ENCODE results near the gene GJA1. TPM values are rescaled to one million over a fixed set of nuclear protein-coding genes. Genes with fewer than 3 reads are reported as not detected.
"Not testable (repeated sequence)": the region's sequence is repeated elsewhere in the genome, so short reads cannot be mapped to it uniquely, and the experiment has no call there.

Gene GJA1
- polyA plus RNA-seq (2013): 0.04 TPM

GRCh38 chr6:121435444-121436069, at the start of gene GJA1:
GJA1 (plus strand) TSS chr6:121435646; CDS start chr6:121446848, 11,202 bp downstream.
- POLR2A ChIA-PET: no interaction called here
- no peaks in the 10 kb centered on the region for H3K9me3 ChIP-seq (ENCODE audit: control extremely low read depth in 1 of 5, control insufficient read depth in 4 of 5, insufficient read depth in 2 of 5, low read depth in 1 of 5, low read length in 4 of 5)
- peak within 1 kb of the TSS in 5 of 7 experiments; percentile 13 to 85 (median 62) for H3K4me3 ChIP-seq (ENCODE audit: control insufficient read depth in 1 of 7, extremely low read depth in 1 of 7, insufficient read depth in 4 of 7, low read depth in 2 of 7, low read length in 6 of 7)
- H3K36me3 ChIP-seq (ENCODE audit: control insufficient read depth in 4 of 4, insufficient read depth in 4 of 4, low read length in 3 of 4): no peaks in the 10 kb centered on the region
- H3K27me3 ChIP-seq (replicated peaks in 2 of 5; ENCODE audit: control insufficient read depth in 4 of 5, insufficient read depth in 5 of 5, low read length in 4 of 5): peaks cover 22 to 63% (median 29%) of the 10 kb centered on the region in 5 experiments
- H3K27ac ChIP-seq (ENCODE audit: insufficient read depth in 1 of 2, low read depth in 1 of 2, low read length in 2 of 2, poor library complexity in 1 of 2, severe bottlenecking in 2 of 2): no peak within 1 kb of the TSS
- 54% methylated on average over 3 of the region's 5 CpGs for WGBS (ENCODE audit: insufficient coverage)
- CTCF ChIA-PET: interaction anchor here (1.3 kb wide), 1 partner anchor 414 kb away, joined by 6 read pairs; no protein-coding TSS in a partner anchor
- DNase-seq: peak; percentile 6 to 18 (median 9)
- peaks cover 0 to 17% (median 13%) of the 10 kb centered on the region in 4 experiments for H3K4me1 ChIP-seq (ENCODE audit: control extremely low read depth in 1 of 4, control insufficient read depth in 4 of 4, insufficient read depth in 4 of 4, low read length in 3 of 4)

GRCh38 chr6:121386551-121386950, 48.9 kb upstream of the GJA1 start:
- H3K9me3 ChIP-seq (ENCODE audit: control extremely low read depth in 1 of 5, control insufficient read depth in 4 of 5, insufficient read depth in 2 of 5, low read depth in 1 of 5, low read length in 4 of 5); H3K4me3 ChIP-seq (ENCODE audit: control insufficient read depth in 1 of 7, extremely low read depth in 1 of 7, insufficient read depth in 4 of 7, low read depth in 2 of 7, low read length in 6 of 7); CTCF ChIA-PET; DNase-seq; H3K27me3 ChIP-seq (replicated peaks in 2 of 5; ENCODE audit: control insufficient read depth in 4 of 5, insufficient read depth in 5 of 5, low read length in 4 of 5); H3K27ac ChIP-seq (ENCODE audit: insufficient read depth in 1 of 2, low read depth in 1 of 2, low read length in 2 of 2, poor library complexity in 1 of 2, severe bottlenecking in 2 of 2); H3K4me1 ChIP-seq (ENCODE audit: control extremely low read depth in 1 of 4, control insufficient read depth in 4 of 4, insufficient read depth in 4 of 4, low read length in 3 of 4); H3K36me3 ChIP-seq (ENCODE audit: control insufficient read depth in 4 of 4, insufficient read depth in 4 of 4, low read length in 3 of 4): not testable (repeated sequence)
- no CpG with 5 or more reads among the region's 3 CpGs for WGBS (ENCODE audit: insufficient coverage)
- POLR2A ChIA-PET: interaction anchor here (0.6 kb wide), 1 partner anchor 34 kb away, joined by 3 read pairs; no protein-coding TSS in a partner anchor

GRCh38 chr6:121389419-121389818, 46.0 kb upstream of the GJA1 start:
- Histone ChIP-seq H3K27me3 (replicated peaks in 2 of 5; ENCODE audit: control insufficient read depth in 4 of 5, insufficient read depth in 5 of 5, low read length in 4 of 5) (no peaks in the 10 kb centered on the region), H3K9me3 (ENCODE audit: control extremely low read depth in 1 of 5, control insufficient read depth in 4 of 5, insufficient read depth in 2 of 5, low read depth in 1 of 5, low read length in 4 of 5) (no peaks in the 10 kb centered on the region), H3K4me3 (ENCODE audit: control insufficient read depth in 1 of 7, extremely low read depth in 1 of 7, insufficient read depth in 4 of 7, low read depth in 2 of 7, low read length in 6 of 7) (no peak overlapping the region), H3K27ac (ENCODE audit: insufficient read depth in 1 of 2, low read depth in 1 of 2, low read length in 2 of 2, poor library complexity in 1 of 2, severe bottlenecking in 2 of 2) (no peak overlapping the region), H3K4me1 (ENCODE audit: control extremely low read depth in 1 of 4, control insufficient read depth in 4 of 4, insufficient read depth in 4 of 4, low read length in 3 of 4) (no peaks in the 10 kb centered on the region), H3K36me3 (ENCODE audit: control insufficient read depth in 4 of 4, insufficient read depth in 4 of 4, low read length in 3 of 4) (no peaks in the 10 kb centered on the region)
- ChIA-PET POLR2A (no interaction called here), CTCF (no interaction called here)
- WGBS (ENCODE audit: insufficient coverage): 98% methylated on average over 3 of the region's 3 CpGs
- no peak for DNase-seq

- no peaks in the 10 kb centered on the region for H3K27me3 ChIP-seq (replicated peaks in 2 of 5; ENCODE audit: control insufficient read depth in 4 of 5, insufficient read depth in 5 of 5, low read length in 4 of 5)
- H3K27ac ChIP-seq (ENCODE audit: insufficient read depth in 1 of 2, low read depth in 1 of 2, low read length in 2 of 2, poor library complexity in 1 of 2, severe bottlenecking in 2 of 2): no peak overlapping the region
- DNase-seq: no peak
- no CpG with 5 or more reads among the region's 1 CpG for WGBS (ENCODE audit: insufficient coverage)
- no peaks in the 10 kb centered on the region for H3K9me3 ChIP-seq (ENCODE audit: control extremely low read depth in 1 of 5, control insufficient read depth in 4 of 5, insufficient read depth in 2 of 5, low read depth in 1 of 5, low read length in 4 of 5)
- H3K36me3 ChIP-seq (ENCODE audit: control insufficient read depth in 4 of 4, insufficient read depth in 4 of 4, low read length in 3 of 4): no peaks in the 10 kb centered on the region
- H3K4me1 ChIP-seq (ENCODE audit: control extremely low read depth in 1 of 4, control insufficient read depth in 4 of 4, insufficient read depth in 4 of 4, low read length in 3 of 4): no peaks in the 10 kb centered on the region
- no peak overlapping the region for H3K4me3 ChIP-seq (ENCODE audit: control insufficient read depth in 1 of 7, extremely low read depth in 1 of 7, insufficient read depth in 4 of 7, low read depth in 2 of 7, low read length in 6 of 7)
- POLR2A ChIA-PET: no interaction called here
- CTCF ChIA-PET: interaction anchor here (1.1 to 1.3 kb wide), 2 partner anchors 8 to 11 kb away, joined by 3 to 4 read pairs; no protein-coding TSS in a partner anchor
Measured at GRCh38 chr6:121393731-121394505, 41.5 kb upstream of the GJA1 start.

- ChIA-PET POLR2A (no interaction called here), CTCF (no interaction called here)
- no peaks in the 10 kb centered on the region for H3K9me3 ChIP-seq (ENCODE audit: control extremely low read depth in 1 of 5, control insufficient read depth in 4 of 5, insufficient read depth in 2 of 5, low read depth in 1 of 5, low read length in 4 of 5)
- no peak overlapping the region for H3K4me3 ChIP-seq (ENCODE audit: control insufficient read depth in 1 of 7, extremely low read depth in 1 of 7, insufficient read depth in 4 of 7, low read depth in 2 of 7, low read length in 6 of 7)
- WGBS (ENCODE audit: insufficient coverage): 100% methylated on average over 1 of the region's 4 CpGs
- H3K4me1 ChIP-seq (ENCODE audit: control extremely low read depth in 1 of 4, control insufficient read depth in 4 of 4, insufficient read depth in 4 of 4, low read length in 3 of 4): no peaks in the 10 kb centered on the region
- H3K36me3 ChIP-seq (ENCODE audit: control insufficient read depth in 4 of 4, insufficient read depth in 4 of 4, low read length in 3 of 4): no peaks in the 10 kb centered on the region
- no peak for DNase-seq
- H3K27ac ChIP-seq (ENCODE audit: insufficient read depth in 1 of 2, low read depth in 1 of 2, low read length in 2 of 2, poor library complexity in 1 of 2, severe bottlenecking in 2 of 2): no peak overlapping the region
- H3K27me3 ChIP-seq (replicated peaks in 2 of 5; ENCODE audit: control insufficient read depth in 4 of 5, insufficient read depth in 5 of 5, low read length in 4 of 5): no peaks in the 10 kb centered on the region
Measured at GRCh38 chr6:121395736-121396135, 39.7 kb upstream of the GJA1 start.

- WGBS (ENCODE audit: insufficient coverage): 92% methylated on average over 4 of the region's 6 CpGs
- H3K27ac ChIP-seq (ENCODE audit: insufficient read depth in 1 of 2, low read depth in 1 of 2, low read length in 2 of 2, poor library complexity in 1 of 2, severe bottlenecking in 2 of 2); H3K4me3 ChIP-seq (ENCODE audit: control insufficient read depth in 1 of 7, extremely low read depth in 1 of 7, insufficient read depth in 4 of 7, low read depth in 2 of 7, low read length in 6 of 7); H3K4me1 ChIP-seq (ENCODE audit: control extremely low read depth in 1 of 4, control insufficient read depth in 4 of 4, insufficient read depth in 4 of 4, low read length in 3 of 4); DNase-seq; H3K9me3 ChIP-seq (ENCODE audit: control extremely low read depth in 1 of 5, control insufficient read depth in 4 of 5, insufficient read depth in 2 of 5, low read depth in 1 of 5, low read length in 4 of 5); POLR2A ChIA-PET; H3K27me3 ChIP-seq (replicated peaks in 2 of 5; ENCODE audit: control insufficient read depth in 4 of 5, insufficient read depth in 5 of 5, low read length in 4 of 5); H3K36me3 ChIP-seq (ENCODE audit: control insufficient read depth in 4 of 4, insufficient read depth in 4 of 4, low read length in 3 of 4); CTCF ChIA-PET: not testable (repeated sequence)
Measured at GRCh38 chr6:121397188-121397587, 38.3 kb upstream of the GJA1 start.

- no peak for DNase-seq
- ChIA-PET POLR2A (no interaction called here), CTCF (no interaction called here)
- H3K4me1 ChIP-seq (ENCODE audit: control extremely low read depth in 1 of 4, control insufficient read depth in 4 of 4, insufficient read depth in 4 of 4, low read length in 3 of 4): no peaks in the 10 kb centered on the region
- no peak overlapping the region for H3K4me3 ChIP-seq (ENCODE audit: control insufficient read depth in 1 of 7, extremely low read depth in 1 of 7, insufficient read depth in 4 of 7, low read depth in 2 of 7, low read length in 6 of 7)
- H3K27ac ChIP-seq (ENCODE audit: insufficient read depth in 1 of 2, low read depth in 1 of 2, low read length in 2 of 2, poor library complexity in 1 of 2, severe bottlenecking in 2 of 2): no peak overlapping the region
- no peaks in the 10 kb centered on the region for H3K9me3 ChIP-seq (ENCODE audit: control extremely low read depth in 1 of 5, control insufficient read depth in 4 of 5, insufficient read depth in 2 of 5, low read depth in 1 of 5, low read length in 4 of 5)
- H3K27me3 ChIP-seq (replicated peaks in 2 of 5; ENCODE audit: control insufficient read depth in 4 of 5, insufficient read depth in 5 of 5, low read length in 4 of 5): no peaks in the 10 kb centered on the region
- 100% methylated on average over 1 of the region's 2 CpGs for WGBS (ENCODE audit: insufficient coverage)
- no peaks in the 10 kb centered on the region for H3K36me3 ChIP-seq (ENCODE audit: control insufficient read depth in 4 of 4, insufficient read depth in 4 of 4, low read length in 3 of 4)
Measured at GRCh38 chr6:121398127-121398526, 37.3 kb upstream of the GJA1 start.
